Cerebellar cortex (tissue), 1 donor: ENCODE data around the gene DHDDS.
"Not testable (repeated sequence)": the region's sequence is repeated elsewhere in the genome, so short reads cannot be mapped to it uniquely, and the experiment has no call there.

ENCODE experiments used
- DNase-seq: peaks from one replicate; pipeline ENCODE4 v3.0.0-alpha.2; 2015; ENCODE audit warnings: low spot score

Gene DHDDS

GRCh38 chr1:26477446-26478152 lies 45.5 kb downstream of the DHDDS start:
- DNase-seq = peak; percentile 68

- no peak for DNase-seq
These were observed 46.0 kb downstream of the DHDDS start for GRCh38 chr1:26478159-26478558.

- DNase-seq = no peak
These were observed 46.9 kb downstream of the DHDDS start for GRCh38 chr1:26478988-26479387.

DNA sequence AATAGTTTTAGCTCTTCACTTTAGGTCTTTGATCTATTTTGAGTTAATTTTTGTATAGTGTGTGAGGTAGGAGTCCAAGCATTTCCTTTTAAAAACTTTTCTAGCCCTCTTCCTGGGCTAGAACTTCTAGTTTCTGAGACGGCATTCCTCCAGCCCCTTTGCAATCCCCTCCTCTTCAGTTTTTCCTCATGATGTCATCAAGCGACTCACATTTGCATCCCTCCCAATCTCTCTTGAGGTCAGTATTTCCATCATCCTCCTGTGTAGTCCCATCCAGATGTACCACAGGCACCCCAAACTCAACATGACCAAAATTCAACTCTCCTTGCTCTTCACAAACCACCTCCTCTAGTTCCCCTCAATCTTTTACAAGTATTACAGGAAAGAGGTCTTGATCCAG lies 50.8 kb downstream of the DHDDS start:
- DNase-seq = no peak

GRCh38 chr1:26483980-26484379 lies 51.9 kb downstream of the DHDDS start:
- DNase-seq = no peak

GRCh38 chr1:26490155-26490554 lies 58.0 kb downstream of the DHDDS start:
- no peak for DNase-seq

DNA sequence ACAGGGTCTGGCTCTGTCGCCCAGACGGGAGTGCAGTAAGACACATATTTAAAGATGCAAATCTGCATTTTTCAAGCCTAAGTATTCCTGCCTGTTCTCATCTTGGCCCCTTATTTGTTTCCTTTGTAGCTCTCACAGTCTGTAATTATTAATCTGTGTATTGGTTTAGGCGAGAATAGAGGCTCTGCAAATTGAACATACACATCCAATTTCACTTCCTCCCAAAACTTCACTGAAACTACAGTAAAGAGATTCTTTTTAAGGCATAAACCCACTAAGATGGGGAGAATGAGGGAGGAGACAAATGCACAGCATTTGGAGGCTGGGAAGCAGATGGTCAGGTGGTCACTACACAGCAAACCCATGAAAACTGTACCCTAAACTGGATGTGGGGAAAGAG lies 61.1 kb downstream of the DHDDS start:
- DNase-seq = no peak

GRCh38 chr1:26493938-26494337 lies 61.8 kb downstream of the DHDDS start:
- no peak for DNase-seq

DNA sequence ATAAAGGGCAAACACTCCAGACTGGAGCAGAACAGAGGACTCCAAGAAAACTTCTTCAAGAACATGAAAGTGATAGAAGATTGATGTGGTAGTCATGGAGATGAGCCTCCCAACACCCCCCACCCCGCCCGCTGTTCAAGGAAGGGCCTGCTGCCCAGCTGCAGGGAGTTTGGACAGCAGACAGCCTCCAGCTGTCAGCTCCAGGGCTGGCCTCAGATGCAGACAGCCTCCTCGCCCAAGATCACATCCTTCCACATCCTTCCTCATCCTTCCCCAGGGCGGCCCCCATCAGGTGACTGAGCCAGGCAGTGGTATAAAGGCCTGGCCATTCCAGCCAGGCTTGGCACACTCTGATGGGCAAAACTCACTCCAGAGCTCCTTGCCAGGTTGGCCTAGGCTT lies 64.7 kb downstream of the DHDDS start:
- DNase-seq = no peak

DNA sequence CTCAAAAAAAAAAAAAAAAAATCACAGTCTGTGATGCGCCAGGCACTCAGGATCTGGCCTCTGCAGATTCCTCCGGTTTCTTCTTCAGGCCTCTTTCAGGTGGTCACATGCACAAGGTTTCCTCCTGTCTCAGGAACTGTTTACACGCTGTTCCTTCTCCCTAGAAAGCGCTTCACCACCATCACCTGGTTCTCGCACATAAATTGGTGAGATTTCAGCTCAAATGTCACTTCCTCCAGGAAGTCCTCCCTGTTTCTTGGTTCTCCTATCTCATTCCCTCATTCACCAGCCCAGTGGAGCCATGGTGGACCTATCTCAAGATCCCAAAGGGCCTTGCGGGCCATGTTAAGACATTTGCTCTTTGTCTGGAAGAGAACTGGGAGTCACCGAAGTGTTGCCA lies 66.8 kb downstream of the DHDDS start:
- no peak for DNase-seq

DNA sequence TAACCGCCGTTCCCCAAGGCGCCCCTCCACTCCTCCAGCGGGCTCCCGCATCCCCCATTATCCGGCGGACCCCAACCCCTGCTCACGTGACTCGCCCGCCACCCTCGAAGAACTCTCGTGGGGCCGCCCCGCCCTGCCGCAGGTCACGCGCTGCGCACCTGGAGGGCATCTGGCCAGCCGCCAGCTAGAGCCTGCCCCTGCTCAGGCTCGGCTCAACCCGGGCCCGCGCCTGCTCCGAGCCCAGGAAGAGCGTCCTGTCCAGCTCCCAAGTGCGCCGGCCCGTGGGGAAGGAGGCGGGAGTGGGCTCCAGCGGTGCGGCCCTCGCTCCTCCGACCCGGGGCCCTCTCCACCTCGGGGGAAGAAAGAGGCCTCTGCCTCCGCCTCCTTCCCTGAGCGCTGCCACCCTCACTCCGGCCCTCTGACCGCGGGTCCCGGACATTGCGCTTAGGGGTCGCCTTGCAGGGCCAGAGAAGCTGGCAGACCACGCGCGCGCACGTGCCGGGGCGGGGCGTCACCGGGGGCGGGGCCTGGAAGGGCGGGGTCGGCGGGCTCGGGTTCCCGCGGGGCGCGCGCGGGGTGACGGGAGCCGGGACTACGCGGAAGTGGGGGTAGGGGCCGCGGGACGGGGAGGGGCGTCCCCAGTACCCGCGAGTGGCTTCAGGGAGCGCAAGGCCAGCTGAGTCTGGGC lies 68.5 kb downstream of the DHDDS start:
- peak; percentile 68 for DNase-seq

- peak; percentile 20 for DNase-seq
These were observed 78.6 kb downstream of the DHDDS start for GRCh38 chr1:26510711-26511110.

GRCh38 chr1:26515836-26516235 lies 83.7 kb downstream of the DHDDS start:
- DNase-seq = not testable (repeated sequence)

DNA sequence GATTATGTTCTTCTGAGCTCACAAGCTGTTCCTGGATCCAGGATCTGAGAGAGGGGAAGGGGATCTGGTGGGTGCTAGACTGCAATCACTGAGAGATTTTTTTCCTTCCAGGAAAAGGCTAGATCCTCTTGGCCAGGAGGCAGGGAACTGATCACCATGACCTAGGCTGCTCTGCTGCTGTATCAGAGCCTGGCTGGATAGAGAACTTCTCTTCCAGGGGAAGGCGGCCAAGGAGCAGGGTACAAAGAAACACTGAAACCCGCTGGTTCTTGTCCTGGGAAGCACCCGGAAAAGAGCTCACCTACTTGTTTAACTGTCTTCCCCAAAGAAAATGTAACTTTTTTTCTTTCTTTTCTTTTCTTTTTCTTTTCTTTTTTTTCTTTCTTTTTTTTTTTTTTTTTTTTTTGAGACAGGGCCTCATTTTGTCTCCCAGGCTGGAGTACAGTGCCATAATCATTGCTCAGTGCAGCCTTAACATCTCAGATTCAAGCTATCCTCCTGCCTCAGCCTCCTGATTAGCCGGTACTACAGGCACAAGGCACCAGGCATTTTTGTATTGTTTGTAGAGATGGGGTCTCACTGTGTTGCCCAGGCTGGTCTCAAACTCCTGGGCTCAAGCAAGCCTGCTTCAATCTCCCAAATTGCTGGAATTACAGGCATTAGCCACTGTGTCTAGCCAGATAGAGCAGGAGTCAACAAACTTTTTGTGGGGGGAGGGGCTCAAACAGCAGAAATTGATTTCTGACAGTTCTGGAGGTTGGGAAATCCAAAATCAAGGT lies 85.1 kb downstream of the DHDDS start:
- DNase-seq = no peak

DNA sequence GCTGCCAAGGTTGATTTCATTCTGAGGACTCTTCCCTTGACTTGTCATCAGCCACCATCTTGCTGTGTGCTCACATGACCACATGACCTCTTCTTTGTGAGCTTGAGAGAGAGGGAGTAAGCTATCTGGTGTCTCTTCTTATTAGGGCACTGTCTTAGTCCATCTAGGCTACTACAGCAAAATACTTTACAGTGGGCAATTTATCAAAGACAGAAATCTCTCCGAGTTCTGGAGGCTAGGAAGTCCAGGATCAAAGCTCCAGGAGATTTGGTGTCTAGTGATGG lies 85.6 kb downstream of the DHDDS start:
- DNase-seq = no peak

DNA sequence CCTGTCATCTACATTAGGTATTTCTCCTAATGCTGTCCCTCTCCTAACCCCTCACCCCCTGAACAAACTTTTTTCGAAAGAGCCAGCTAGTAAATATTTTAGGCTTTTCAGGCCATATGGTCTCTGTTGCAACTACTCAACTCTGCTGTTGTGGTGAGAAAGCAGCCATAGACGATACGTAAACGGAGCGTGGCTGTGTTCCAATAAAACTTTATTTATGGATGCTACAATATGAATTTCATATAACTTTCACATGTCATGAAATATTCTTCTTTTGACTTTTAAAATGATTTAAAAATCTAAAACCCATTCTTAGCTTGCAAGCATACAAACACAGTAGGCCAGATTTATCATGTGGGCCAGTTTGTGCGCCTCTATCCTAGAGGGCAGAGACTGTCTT lies 86.2 kb downstream of the DHDDS start:
- no peak for DNase-seq

DNA sequence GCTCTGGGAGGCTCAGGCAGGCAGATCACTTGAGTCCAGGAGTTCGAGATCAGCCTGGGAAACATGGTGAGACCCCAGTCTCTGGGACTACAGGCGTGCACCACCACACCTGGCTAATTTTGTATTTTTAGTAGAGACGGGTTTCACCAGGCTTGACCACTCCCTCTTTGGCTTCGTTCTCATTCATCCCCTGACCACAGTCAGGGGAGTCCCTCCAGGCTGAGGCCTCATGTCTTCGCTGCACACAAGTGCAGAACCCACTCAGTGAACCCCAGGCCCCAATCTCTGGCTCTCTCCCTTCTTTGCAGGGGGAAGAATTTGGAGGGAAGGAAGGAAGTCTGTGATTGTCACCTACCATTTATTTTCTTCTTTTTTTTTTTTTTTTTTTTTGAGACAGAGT lies 88.2 kb downstream of the DHDDS start:
- DNase-seq = no peak
